Stimulated activated CD4-positive, alpha-beta T cell treated with anti-CD3 and anti-CD28 coated beads, Interleukin-12 subunit alpha, Interleukin-12 subunit beta, amount 100 ng/mL, for 48 hours (primary cell): ENCODE data around the gene MBD6.
A peak's percentile ranks its signal among the peaks of the same experiment; 100 is the strongest.

Source experiments
- DNase-seq, 3 donors: peaks; one replicate each; pipeline ENCODE4 v3.0.0-alpha.2; 2020; ENCODE audit warnings: low read depth in 2 of 3, low spot score in 1 of 3

The MBD6 gene

GRCh38 chr12:57527184-57527583 is 4.6 kb downstream of the MBD6 start:
- no peak for DNase-seq

GRCh38 chr12:57528176-57528575 is 5.6 kb downstream of the MBD6 start:
- no peak for DNase-seq

GRCh38 chr12:57528831-57529555 is 6.4 kb downstream of the MBD6 start:
- DNase-seq, result no peak

- DNase-seq, result no peak
Measured at GRCh38 chr12:57529831-57530230, 7.2 kb downstream of the MBD6 start.

GRCh38 chr12:57530396-57531142 is 7.9 kb downstream of the MBD6 start:
- DNase-seq, result no peak

- no peak for DNase-seq
Measured at GRCh38 chr12:57531836-57532235, 9.2 kb downstream of the MBD6 start.

GRCh38 chr12:57533108-57533507 is 10.5 kb downstream of the MBD6 start:
- DNase-seq, result no peak

- no peak for DNase-seq
Measured at GRCh38 chr12:57534250-57534649, 11.6 kb downstream of the MBD6 start.

GRCh38 chr12:57534991-57535543 is 12.4 kb downstream of the MBD6 start:
- DNase-seq, result no peak

- DNase-seq, result no peak
Measured at GRCh38 chr12:57535764-57536596, 13.4 kb downstream of the MBD6 start.

- no peak for DNase-seq
Measured at GRCh38 chr12:57536597-57536942, 13.9 kb downstream of the MBD6 start.

GRCh38 chr12:57539134-57539768 is 16.6 kb downstream of the MBD6 start:
- no peak for DNase-seq

- DNase-seq, result no peak
Measured at GRCh38 chr12:57541001-57541400, 18.4 kb downstream of the MBD6 start.

GRCh38 chr12:57541717-57542116 is 19.1 kb downstream of the MBD6 start:
- no peak for DNase-seq

- no peak for DNase-seq
Measured at GRCh38 chr12:57543581-57543980, 21.0 kb downstream of the MBD6 start.

GRCh38 chr12:57545809-57546437 is 23.3 kb downstream of the MBD6 start:
- DNase-seq, result no peak

- DNase-seq, result peak; percentile 93 to 94 (median 93)
Measured at GRCh38 chr12:57546438-57547287, 24.0 kb downstream of the MBD6 start, which contains the start of gene DCTN2. Gene DCTN2 (minus strand): TSS chr12:57547192. CDS start chr12:57547063, 129 bp downstream.

- DNase-seq, result no peak
Measured at GRCh38 chr12:57547288-57548012, 24.8 kb downstream of the MBD6 start.

GRCh38 chr12:57548013-57548315 is 25.3 kb downstream of the MBD6 start:
- DNase-seq, result no peak
